ENCODE results near the gene AHCY. TPM values are rescaled to one million over a fixed set of nuclear protein-coding genes. Genes with fewer than 3 reads are reported as not detected.
A peak's percentile ranks its signal among the peaks of the same experiment; 100 is the strongest.
"Not testable (repeated sequence)": the region's sequence is repeated elsewhere in the genome, so short reads cannot be mapped to it uniquely, and the experiment has no call there.

The AHCY gene
- polyA plus RNA-seq, 2 donors = 113 to 147 TPM

DNA sequence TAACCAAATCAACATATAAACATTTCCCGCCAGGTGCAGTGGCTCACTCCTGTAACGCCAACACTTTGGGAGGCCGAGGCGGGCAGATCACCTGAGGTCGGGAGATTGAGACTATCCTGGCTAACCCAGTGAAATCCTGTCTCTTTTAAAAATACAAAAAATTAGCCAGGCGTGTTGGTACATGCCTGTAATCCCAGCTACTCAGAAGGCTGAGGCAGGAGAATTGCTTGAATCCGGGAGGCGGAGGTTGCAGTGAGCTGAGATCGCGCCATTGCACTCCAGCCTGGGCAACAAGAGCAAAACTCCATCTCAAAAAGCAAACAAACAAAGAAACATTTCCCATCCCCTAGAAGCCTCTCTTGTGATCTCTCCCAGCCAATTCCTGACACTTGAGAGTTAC, 37.6 kb upstream of the AHCY start:
- H3K27me3 ChIP-seq (ENCODE audit: control insufficient read depth in 1 of 2, insufficient read depth in 2 of 2, low read length in 2 of 2); H3K9me3 ChIP-seq (ENCODE audit: control insufficient read depth in 2 of 2, insufficient read depth in 1 of 2, low read depth in 1 of 2, low read length in 1 of 2); H3K4me1 ChIP-seq (ENCODE audit: control insufficient read depth in 2 of 2, insufficient read depth in 2 of 2, low read length in 1 of 2); H3K27ac ChIP-seq (ENCODE audit: low read depth in 2 of 2, low read length in 1 of 2); H3K4me3 ChIP-seq (ENCODE audit: low read depth in 1 of 2, low read length in 2 of 2); H3K36me3 ChIP-seq (ENCODE audit: control insufficient read depth in 2 of 2, insufficient read depth in 2 of 2, low read length in 1 of 2): not testable (repeated sequence)
- WGBS, 2 donors = 59 to 69% methylated on average over 10 of the region's 10 CpGs

DNA sequence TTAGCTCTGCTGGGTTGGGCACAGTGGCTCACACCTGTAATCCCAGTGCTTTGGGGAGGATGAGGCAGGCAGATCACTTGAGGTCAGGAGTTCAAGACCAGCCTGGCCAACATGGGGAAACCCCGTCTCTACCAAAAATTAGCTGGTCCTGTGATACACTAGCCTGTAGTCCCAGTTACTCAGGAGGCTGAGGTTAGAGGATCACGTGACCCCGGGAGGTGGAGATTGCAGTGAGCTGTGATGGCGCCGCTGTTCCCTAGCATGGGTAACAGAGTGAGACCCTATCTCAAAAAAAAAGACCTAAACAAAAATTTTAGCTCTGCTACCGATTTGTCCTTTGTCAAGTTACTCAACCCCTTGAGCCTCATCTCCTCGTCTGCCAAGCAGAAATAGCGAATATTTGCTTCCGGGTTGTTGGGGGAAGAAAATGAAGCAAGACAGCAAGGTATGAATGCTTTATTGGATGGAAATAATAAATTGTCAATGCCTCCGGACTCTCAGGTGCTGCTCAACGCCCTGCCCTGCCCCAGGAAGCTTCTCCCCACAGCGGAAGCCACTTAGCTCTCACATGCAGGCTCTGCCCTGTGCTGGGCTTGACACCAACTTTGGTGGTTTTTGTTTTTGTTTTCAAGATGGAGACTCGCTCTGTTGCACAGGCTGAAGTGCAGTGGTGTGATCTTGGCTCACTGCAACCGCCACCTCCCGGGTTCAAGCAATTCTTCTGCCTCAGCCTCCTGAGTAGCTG, 35.0 kb upstream of the AHCY start:
- H3K27ac ChIP-seq (ENCODE audit: low read depth in 2 of 2, low read length in 1 of 2) = no peak overlapping the region
- no peak overlapping the region for H3K4me3 ChIP-seq (ENCODE audit: low read depth in 1 of 2, low read length in 2 of 2)
- no peaks in the 10 kb centered on the region for H3K36me3 ChIP-seq (ENCODE audit: control insufficient read depth in 2 of 2, insufficient read depth in 2 of 2, low read length in 1 of 2)
- H3K4me1 ChIP-seq (ENCODE audit: control insufficient read depth in 2 of 2, insufficient read depth in 2 of 2, low read length in 1 of 2) = peaks cover 0 to 6% of the 10 kb centered on the region in 2 donors
- H3K27me3 ChIP-seq (ENCODE audit: control insufficient read depth in 1 of 2, insufficient read depth in 2 of 2, low read length in 2 of 2) = no peaks in the 10 kb centered on the region
- 85 to 88% methylated on average over 15 of the region's 15 CpGs for WGBS, 2 donors
- no peaks in the 10 kb centered on the region for H3K9me3 ChIP-seq (ENCODE audit: control insufficient read depth in 2 of 2, insufficient read depth in 1 of 2, low read depth in 1 of 2, low read length in 1 of 2)

DNA sequence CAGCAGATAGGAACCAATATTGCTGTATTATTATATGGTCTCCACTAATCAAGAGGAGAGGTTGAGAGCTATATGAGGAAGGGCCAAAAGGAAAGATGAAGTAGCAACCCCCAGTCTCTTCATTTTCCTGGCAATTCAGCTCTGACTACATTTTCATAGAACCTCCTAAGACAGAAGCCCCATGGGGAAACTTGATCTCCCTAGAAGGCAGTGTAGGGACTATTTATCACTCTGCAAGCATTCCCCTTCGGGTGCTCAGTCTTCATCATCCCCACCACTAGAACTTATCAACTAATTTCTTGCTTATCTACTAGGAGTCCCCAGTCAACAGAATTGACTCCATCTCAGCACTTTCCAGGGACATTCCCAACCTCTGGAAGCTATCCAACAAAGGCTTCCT, 34.4 kb upstream of the AHCY start:
- Histone ChIP-seq H3K9me3 (ENCODE audit: control insufficient read depth in 2 of 2, insufficient read depth in 1 of 2, low read depth in 1 of 2, low read length in 1 of 2) (no peaks in the 10 kb centered on the region), H3K4me3 (ENCODE audit: low read depth in 1 of 2, low read length in 2 of 2) (no peak overlapping the region), H3K27ac (ENCODE audit: low read depth in 2 of 2, low read length in 1 of 2) (no peak overlapping the region), H3K27me3 (ENCODE audit: control insufficient read depth in 1 of 2, insufficient read depth in 2 of 2, low read length in 2 of 2) (no peaks in the 10 kb centered on the region), H3K4me1 (ENCODE audit: control insufficient read depth in 2 of 2, insufficient read depth in 2 of 2, low read length in 1 of 2) (peaks cover 0 to 6% of the 10 kb centered on the region in 2 donors), H3K36me3 (ENCODE audit: control insufficient read depth in 2 of 2, insufficient read depth in 2 of 2, low read length in 1 of 2) (no peaks in the 10 kb centered on the region)
- WGBS, 2 donors = 43 to 55% methylated on average over 1 of the region's 1 CpG

DNA sequence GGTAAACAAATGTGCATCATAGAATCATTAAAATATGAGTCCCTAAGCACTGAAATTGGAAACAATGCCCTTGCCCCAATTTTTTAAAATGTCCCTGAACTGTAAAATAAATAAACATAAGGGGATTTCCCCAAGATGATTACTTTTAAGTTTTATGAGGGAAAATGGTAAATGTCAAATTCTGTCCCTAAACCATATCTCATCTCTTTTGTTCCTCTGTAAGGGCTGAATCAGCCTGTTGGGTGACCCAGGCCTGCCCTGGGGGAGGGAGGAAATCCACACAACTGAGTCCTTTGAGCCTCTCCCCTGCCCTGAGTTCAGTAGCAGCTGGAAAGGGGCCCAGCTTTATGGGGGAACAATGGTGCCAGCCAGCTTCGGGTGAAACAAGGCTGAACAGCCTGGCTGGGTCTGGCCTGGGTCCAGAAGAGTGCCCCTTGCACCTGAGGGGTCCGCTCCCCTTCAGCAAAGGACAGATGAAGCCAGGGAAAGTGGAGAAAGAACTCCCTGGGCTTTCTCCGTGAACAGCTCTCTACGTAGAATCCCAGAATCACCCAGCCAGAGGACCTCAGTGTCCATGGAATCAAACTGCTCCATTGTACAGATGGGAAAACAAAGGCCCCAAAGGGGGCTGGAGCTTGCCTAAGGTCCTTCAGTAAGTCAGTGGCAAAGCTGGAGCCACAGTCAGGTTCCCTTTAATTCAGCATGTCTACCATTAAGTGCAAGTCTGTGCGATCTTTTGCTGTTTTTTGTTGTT, 31.7 kb upstream of the AHCY start:
- no peaks in the 10 kb centered on the region for H3K9me3 ChIP-seq (ENCODE audit: control insufficient read depth in 2 of 2, insufficient read depth in 1 of 2, low read depth in 1 of 2, low read length in 1 of 2)
- peak overlapping the region; percentile 51 to 91 for H3K27ac ChIP-seq (ENCODE audit: low read depth in 2 of 2, low read length in 1 of 2)
- H3K4me3 ChIP-seq (ENCODE audit: low read depth in 1 of 2, low read length in 2 of 2) = no peak overlapping the region
- H3K36me3 ChIP-seq (ENCODE audit: control insufficient read depth in 2 of 2, insufficient read depth in 2 of 2, low read length in 1 of 2) = no peaks in the 10 kb centered on the region
- no peaks in the 10 kb centered on the region for H3K27me3 ChIP-seq (ENCODE audit: control insufficient read depth in 1 of 2, insufficient read depth in 2 of 2, low read length in 2 of 2)
- WGBS, 2 donors = 71 to 72% methylated on average over 5 of the region's 5 CpGs
- peaks cover 0 to 6% of the 10 kb centered on the region in 2 donors for H3K4me1 ChIP-seq (ENCODE audit: control insufficient read depth in 2 of 2, insufficient read depth in 2 of 2, low read length in 1 of 2)

DNA sequence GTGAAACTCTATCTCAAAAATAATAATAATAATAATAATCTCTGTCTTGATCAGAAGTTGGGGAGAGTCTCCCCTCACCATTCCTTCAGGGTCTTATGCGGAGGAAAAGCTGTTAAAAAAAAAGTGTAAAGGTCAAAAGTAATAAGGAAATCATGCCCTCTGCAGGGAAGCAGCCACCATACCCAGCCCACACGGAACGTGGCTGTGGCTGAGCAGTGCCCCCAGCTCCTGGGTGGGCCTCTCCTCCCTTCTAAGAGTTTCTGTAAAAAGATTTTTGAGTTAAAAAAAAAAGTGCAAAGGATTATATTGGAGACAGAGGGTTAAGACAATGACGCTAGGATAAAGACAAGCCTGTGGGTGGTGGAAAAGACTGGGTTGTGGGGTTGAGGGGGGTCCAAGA, 30.6 kb upstream of the AHCY start:
- Histone ChIP-seq H3K36me3 (ENCODE audit: control insufficient read depth in 2 of 2, insufficient read depth in 2 of 2, low read length in 1 of 2) (no peaks in the 10 kb centered on the region), H3K4me1 (ENCODE audit: control insufficient read depth in 2 of 2, insufficient read depth in 2 of 2, low read length in 1 of 2) (peaks cover 0 to 6% of the 10 kb centered on the region in 2 donors), H3K4me3 (ENCODE audit: low read depth in 1 of 2, low read length in 2 of 2) (no peak overlapping the region), H3K27me3 (ENCODE audit: control insufficient read depth in 1 of 2, insufficient read depth in 2 of 2, low read length in 2 of 2) (no peaks in the 10 kb centered on the region), H3K9me3 (ENCODE audit: control insufficient read depth in 2 of 2, insufficient read depth in 1 of 2, low read depth in 1 of 2, low read length in 1 of 2) (no peaks in the 10 kb centered on the region), H3K27ac (ENCODE audit: low read depth in 2 of 2, low read length in 1 of 2) (no peak overlapping the region)
- WGBS, 2 donors = 79 to 87% methylated on average over 4 of the region's 4 CpGs

DNA sequence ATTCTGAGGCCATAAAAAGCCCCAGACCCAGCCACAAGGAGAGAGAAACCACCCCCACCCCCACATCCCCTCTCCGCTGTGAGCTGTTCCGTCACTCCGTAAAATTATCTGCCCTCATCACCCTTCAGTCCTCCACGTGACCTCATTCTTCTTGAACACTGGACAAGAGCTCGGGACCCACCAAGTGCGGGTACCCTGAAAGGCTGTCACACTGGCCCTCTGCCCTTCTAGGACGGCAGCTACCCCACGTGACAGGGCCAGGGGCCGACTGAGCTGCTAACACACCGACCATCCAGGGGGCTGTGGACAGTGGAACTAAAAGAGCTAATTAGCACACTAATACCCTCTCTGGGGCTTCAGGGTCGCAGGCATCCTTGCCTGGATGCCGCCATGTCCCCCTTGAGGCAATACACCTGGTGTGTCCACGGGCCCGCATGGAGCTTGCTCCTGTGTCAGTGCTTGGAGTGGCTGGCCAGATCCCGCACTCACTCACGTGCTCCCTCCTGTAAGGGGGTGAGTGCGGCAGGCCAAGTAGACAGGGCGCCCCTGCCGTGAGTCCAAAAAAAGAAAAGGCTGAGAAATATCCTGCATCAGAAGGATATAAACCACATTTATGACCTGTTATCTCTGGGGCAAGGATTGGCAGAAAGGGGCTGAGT, 29.2 kb upstream of the AHCY start:
- Histone ChIP-seq H3K9me3 (ENCODE audit: control insufficient read depth in 2 of 2, insufficient read depth in 1 of 2, low read depth in 1 of 2, low read length in 1 of 2) (no peaks in the 10 kb centered on the region), H3K36me3 (ENCODE audit: control insufficient read depth in 2 of 2, insufficient read depth in 2 of 2, low read length in 1 of 2) (no peaks in the 10 kb centered on the region), H3K27me3 (ENCODE audit: control insufficient read depth in 1 of 2, insufficient read depth in 2 of 2, low read length in 2 of 2) (no peaks in the 10 kb centered on the region), H3K27ac (ENCODE audit: low read depth in 2 of 2, low read length in 1 of 2) (no peak overlapping the region), H3K4me3 (ENCODE audit: low read depth in 1 of 2, low read length in 2 of 2) (no peak overlapping the region), H3K4me1 (ENCODE audit: control insufficient read depth in 2 of 2, insufficient read depth in 2 of 2, low read length in 1 of 2) (peaks cover 0 to 6% of the 10 kb centered on the region in 2 donors)
- 88 to 89% methylated on average over 19 of the region's 19 CpGs for WGBS, 2 donors

DNA sequence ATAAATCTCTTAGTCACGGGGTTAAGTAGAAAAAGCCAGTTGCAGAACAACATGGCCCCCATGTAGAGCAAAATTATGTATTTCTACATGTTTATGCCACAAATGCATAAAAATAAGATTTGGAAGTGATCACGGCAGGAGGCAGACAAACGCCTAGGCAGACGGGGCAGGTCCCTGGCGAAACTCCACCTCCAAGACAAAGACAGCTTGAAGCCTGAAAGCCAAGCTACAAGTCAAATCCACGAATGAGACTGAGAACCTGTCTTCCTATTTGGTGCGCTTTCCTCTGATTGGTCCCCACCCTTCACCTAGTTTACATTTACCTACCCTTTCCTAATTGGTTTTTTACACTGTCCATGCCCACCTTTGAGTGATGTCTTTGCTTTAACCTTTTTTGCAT, 28.7 kb upstream of the AHCY start:
- no peaks in the 10 kb centered on the region for H3K9me3 ChIP-seq (ENCODE audit: control insufficient read depth in 2 of 2, insufficient read depth in 1 of 2, low read depth in 1 of 2, low read length in 1 of 2)
- no peaks in the 10 kb centered on the region for H3K27me3 ChIP-seq (ENCODE audit: control insufficient read depth in 1 of 2, insufficient read depth in 2 of 2, low read length in 2 of 2)
- H3K4me1 ChIP-seq (ENCODE audit: control insufficient read depth in 2 of 2, insufficient read depth in 2 of 2, low read length in 1 of 2) = peaks cover 0 to 6% of the 10 kb centered on the region in 2 donors
- H3K36me3 ChIP-seq (ENCODE audit: control insufficient read depth in 2 of 2, insufficient read depth in 2 of 2, low read length in 1 of 2) = no peaks in the 10 kb centered on the region
- no peak overlapping the region for H3K27ac ChIP-seq (ENCODE audit: low read depth in 2 of 2, low read length in 1 of 2)
- no peak overlapping the region for H3K4me3 ChIP-seq (ENCODE audit: low read depth in 1 of 2, low read length in 2 of 2)
- WGBS, 2 donors = 85 to 87% methylated on average over 7 of the region's 7 CpGs

DNA sequence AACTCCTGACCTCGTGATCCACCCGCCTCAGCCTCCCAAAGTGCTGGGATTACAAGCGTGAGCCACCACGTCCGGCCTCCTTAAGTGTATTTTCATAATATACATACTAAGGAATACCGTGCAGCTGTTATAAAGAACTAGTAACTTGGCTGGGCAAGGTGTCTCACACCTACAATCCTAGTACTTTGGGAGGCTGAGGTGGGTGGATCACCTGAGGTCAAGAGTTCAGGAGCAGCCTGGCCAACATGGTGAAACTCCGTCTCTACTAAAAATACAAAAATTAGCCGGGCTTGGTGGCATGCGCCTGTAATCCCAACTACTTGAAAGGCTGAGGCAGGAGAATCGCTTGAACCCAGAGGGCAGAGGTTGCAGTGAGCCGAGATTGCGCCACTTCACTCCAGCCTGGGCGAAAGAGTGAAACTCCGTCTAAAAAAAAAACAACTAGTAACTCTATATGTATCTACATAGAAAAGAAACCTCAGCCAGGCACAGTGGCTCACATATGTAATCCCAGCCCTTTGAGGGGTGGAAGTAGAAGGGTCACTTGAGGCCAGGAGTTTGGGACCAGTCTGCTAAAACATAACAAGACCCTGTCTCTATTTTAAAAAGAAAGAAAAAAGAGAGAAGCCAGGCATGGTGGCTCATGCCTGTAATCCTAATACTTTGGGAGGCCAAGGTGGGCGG, 27.8 kb upstream of the AHCY start:
- not testable (repeated sequence) for H3K4me1 ChIP-seq (ENCODE audit: control insufficient read depth in 2 of 2, insufficient read depth in 2 of 2, low read length in 1 of 2); H3K4me3 ChIP-seq (ENCODE audit: low read depth in 1 of 2, low read length in 2 of 2); H3K27me3 ChIP-seq (ENCODE audit: control insufficient read depth in 1 of 2, insufficient read depth in 2 of 2, low read length in 2 of 2); H3K9me3 ChIP-seq (ENCODE audit: control insufficient read depth in 2 of 2, insufficient read depth in 1 of 2, low read depth in 1 of 2, low read length in 1 of 2); H3K36me3 ChIP-seq (ENCODE audit: control insufficient read depth in 2 of 2, insufficient read depth in 2 of 2, low read length in 1 of 2); H3K27ac ChIP-seq (ENCODE audit: low read depth in 2 of 2, low read length in 1 of 2)
- WGBS, 2 donors = 90 to 93% methylated on average over 15 of the region's 15 CpGs

DNA sequence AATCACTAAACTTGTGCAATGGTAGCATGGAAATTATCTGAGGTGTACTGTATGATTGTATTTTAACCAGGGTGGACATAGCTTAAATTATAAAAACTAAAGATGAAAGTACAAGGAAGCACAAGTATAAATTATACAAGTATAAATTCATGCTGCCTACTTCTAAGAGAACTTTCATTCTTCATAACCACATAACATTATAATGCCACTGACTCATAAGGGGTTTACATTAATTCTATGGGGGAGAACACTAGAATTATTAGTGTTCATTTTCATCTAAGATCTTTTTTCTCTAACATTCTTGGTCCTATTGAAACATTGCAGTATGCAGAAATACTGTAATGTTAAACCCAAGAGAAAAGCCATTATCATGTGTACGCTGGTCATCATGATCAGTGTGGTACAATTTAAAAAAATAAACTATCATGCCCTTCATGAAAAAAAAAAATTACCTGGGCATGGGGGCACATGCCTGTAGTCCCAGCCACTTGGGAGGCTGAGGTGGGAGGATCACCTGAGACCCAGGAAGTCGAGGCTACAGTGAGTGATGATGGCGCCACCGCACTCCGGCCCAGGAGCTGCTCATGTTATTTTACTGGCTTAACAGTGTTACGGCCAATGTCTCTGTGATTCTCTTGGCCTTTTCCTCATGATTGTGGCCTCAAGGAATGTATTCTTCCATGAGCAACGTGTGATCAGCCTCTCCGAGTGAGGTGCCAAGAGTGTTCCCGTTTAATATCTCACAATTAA, 25.9 kb upstream of the AHCY start:
- no peak overlapping the region for H3K4me3 ChIP-seq (ENCODE audit: low read depth in 1 of 2, low read length in 2 of 2)
- no peaks in the 10 kb centered on the region for H3K36me3 ChIP-seq (ENCODE audit: control insufficient read depth in 2 of 2, insufficient read depth in 2 of 2, low read length in 1 of 2)
- H3K4me1 ChIP-seq (ENCODE audit: control insufficient read depth in 2 of 2, insufficient read depth in 2 of 2, low read length in 1 of 2) = no peaks in the 10 kb centered on the region
- no peaks in the 10 kb centered on the region for H3K27me3 ChIP-seq (ENCODE audit: control insufficient read depth in 1 of 2, insufficient read depth in 2 of 2, low read length in 2 of 2)
- H3K27ac ChIP-seq (ENCODE audit: low read depth in 2 of 2, low read length in 1 of 2) = no peak overlapping the region
- H3K9me3 ChIP-seq (ENCODE audit: control insufficient read depth in 2 of 2, insufficient read depth in 1 of 2, low read depth in 1 of 2, low read length in 1 of 2) = no peaks in the 10 kb centered on the region
- 83 to 85% methylated on average over 9 of the region's 9 CpGs for WGBS, 2 donors
